ENCODE measurements around the gene PALLD.

GRCh38 chr4:168705121-168705520 is 208.3 kb downstream of the PALLD start:
- peak; percentile 23; the same call in 1 of the 2 replicates for TF ChIP-seq POLR2AphosphoS5 (IDR thresholded peaks at IDR 0.05; ENCODE audit: borderline replicate concordance, low read depth, low read length)
- TF ChIP-seq EZH2 (IDR thresholded peaks at IDR 0.05): no peak

All from SK-N-MC (cell line).